Right ventricle myocardium inferior (tissue), 1 donor: ENCODE data around the gene ZNF74. TPM values are rescaled to one million over a fixed set of nuclear protein-coding genes. Genes with fewer than 3 reads are reported as not detected.

Experiments used
- ATAC-seq: fragments of 200-7000 bp; cut with Tn5 transposase; one replicate; pipeline ENCODE4 v1.9.1; 2020; ENCODE audit warnings: mild to moderate bottlenecking, moderate library complexity
- DNase-seq: peaks from one replicate; pipeline ENCODE4 v3.0.0; 2021; ENCODE audit errors: missing footprints
- intact Hi-C: fragments of 100-400 bp; cut with DNase I; formaldehyde crosslinking; loops from one replicate; pipeline ENCODE4 v1.11.0; 2022
- total RNA-seq: library from RNA; stranded (reverse); fragmentation: NEBNext Ultra II Directional; extraction: Animal tissue kit (Norgen Biotek cat#: 25700); gene quantifications from one replicate; pipeline ENCODE4 v1.2.1, GENCODE V29; 2021
- donor health status: DM: no; HTN: yes; CAD: no; lungs with severe emphysema.

The ZNF74 gene
- total RNA-seq, 1 donor from 2014 or later: 6.3 TPM

GRCh38 chr22:20436307-20436767 lies 42.4 kb downstream of the ZNF74 start:
- DNase-seq: peak; percentile 70
- peak; percentile 26 for ATAC-seq
- intact Hi-C loops: loop anchor here (2.0 kb wide), 1 partner anchor 18 kb away; no protein-coding TSS in a partner anchor

- ATAC-seq (no peak), DNase-seq (peak; percentile 67)
- intact Hi-C loops: loop anchor here (2.0 kb wide), 1 partner anchor 18 kb away; no protein-coding TSS in a partner anchor
These were observed 43.0 kb downstream of the ZNF74 start for GRCh38 chr22:20436768-20437612.

- ATAC-seq (peak; percentile 68), DNase-seq (peak; percentile 71)
- intact Hi-C loops: loop anchor here (2.0 kb wide), 1 partner anchor 19 kb away; no protein-coding TSS in a partner anchor
These were observed 43.9 kb downstream of the ZNF74 start, which contains the start of gene SCARF2 for GRCh38 chr22:20437613-20438426. Gene SCARF2 (minus strand): TSS chr22:20437825. CDS start chr22:20437754, 71 bp downstream.

GRCh38 chr22:20438427-20438677 lies 44.4 kb downstream of the ZNF74 start:
- ATAC-seq (no peak), DNase-seq (no peak)

GRCh38 chr22:20438678-20439492 lies 44.9 kb downstream of the ZNF74 start:
- ATAC-seq (no peak), DNase-seq (peak; percentile 56)
- intact Hi-C loops: no loop called here

More at GRCh38 chr22:20438427-20438677, 44.4 kb downstream of the ZNF74 start:
- intact Hi-C loops: no loop called here

GRCh38 chr22:20439556-20439927 lies 45.6 kb downstream of the ZNF74 start:
- intact Hi-C loops: no loop called here
- no peak for DNase-seq
- no peak for ATAC-seq

GRCh38 chr22:20439928-20440575 lies 46.1 kb downstream of the ZNF74 start:
- ATAC-seq (no peak), DNase-seq (peak; percentile 57)
- intact Hi-C loops: no loop called here

GRCh38 chr22:20440637-20441591 lies 47.0 kb downstream of the ZNF74 start:
- no peak for ATAC-seq
- DNase-seq: peak; percentile 32
- intact Hi-C loops: no loop called here

- ATAC-seq (peak; percentile 40), DNase-seq (peak; percentile 62)
- intact Hi-C loops: no loop called here
These were observed 47.9 kb downstream of the ZNF74 start for GRCh38 chr22:20441631-20442484.

GRCh38 chr22:20442485-20443284 lies 48.7 kb downstream of the ZNF74 start:
- ATAC-seq (no peak), DNase-seq (no peak)
- intact Hi-C loops: no loop called here

GRCh38 chr22:20444325-20444724 lies 50.4 kb downstream of the ZNF74 start:
- intact Hi-C loops: no loop called here
- DNase-seq (no peak), ATAC-seq (no peak)

GRCh38 chr22:20446383-20446970 lies 52.5 kb downstream of the ZNF74 start:
- no peak for ATAC-seq
- intact Hi-C loops: no loop called here
- peak; percentile 50 for DNase-seq

- DNase-seq (no peak), ATAC-seq (no peak)
- intact Hi-C loops: no loop called here
These were observed 54.7 kb downstream of the ZNF74 start for GRCh38 chr22:20448630-20449029.

GRCh38 chr22:20449819-20450550 lies 56.0 kb downstream of the ZNF74 start:
- intact Hi-C loops: loop anchor here (10.0 kb wide), 1 partner anchor 55 kb away; the partner anchor contains the start of gene ZNF74
- DNase-seq (peak; percentile 26), ATAC-seq (no peak)

- ATAC-seq (no peak), DNase-seq (no peak)
- intact Hi-C loops: loop anchor here (10.0 kb wide), 1 partner anchor 56 kb away; the partner anchor contains the start of gene ZNF74
These were observed 56.6 kb downstream of the ZNF74 start for GRCh38 chr22:20450551-20450906.
